H1 (cell line): ENCODE results near the gene PHACTR1. TPM values are rescaled to one million over a fixed set of nuclear protein-coding genes. Genes with fewer than 3 reads are reported as not detected.

ENCODE experiments used
- ATF2 ChIP-seq: IDR thresholded peaks from 2 replicates; pipeline ENCODE4 v1.6.1; 2012; ENCODE audit warnings: low read length, inconsistent platforms
- BCL11A ChIP-seq, 2 experiments: IDR thresholded peaks; one replicate each; pipeline ENCODE4 v1.6.1; 2011; ENCODE audit warnings: low read depth in 2 of 2, low read length in 2 of 2, mild to moderate bottlenecking in 2 of 2
- polyA plus RNA-seq, 7 experiments: library from polyadenylated mRNA; depleted of rRNA in 3 of 7; stranded (reverse) in 5 of 7; unstranded in 2 of 7; fragments of >200 nt in 5 of 7; fragments of 200-250 nt in 2 of 7; gene quantifications; 1 replicate in 5 of 7; 2 replicates in 1 of 7; 4 replicates in 1 of 7; pipeline versions ENCODE4 v1.2.1 to v1.2.3, GENCODE V29; 2011 to 2013; ENCODE audit warnings: missing spikeins in 2 of 7, mixed read lengths in 2 of 7
- total RNA-seq: library from RNA; stranded (reverse); fragmentation: NEBNext Ultra II Directional; extraction: Animal tissue kit (Norgen Biotek cat#: 25700); gene quantifications from 2 replicates; pipeline ENCODE4 v1.2.1, GENCODE V29; 2021

The PHACTR1 gene
- total and polyA plus RNA-seq, 2 of the 8 experiments (the other 6 are each of a cell fraction or from before 2014, with no cell fraction given), result 3.9 to 17.1 TPM

GRCh38 chr6:12704946-12705345, 11.6 kb upstream of the PHACTR1 start (continued):
- TF ChIP-seq BCL11A (IDR thresholded peaks at IDR 0.05; ENCODE audit: low read depth in 2 of 2, low read length in 2 of 2) (no peak), ATF2 (no peak)
